Fibroblast of skin of left biceps (primary cell): ENCODE data around the gene SLC9A8.
A peak's percentile ranks its signal among the peaks of the same experiment; 100 is the strongest.
"Not testable (repeated sequence)": the region's sequence is repeated elsewhere in the genome, so short reads cannot be mapped to it uniquely, and the experiment has no call there.

Experiments
- DNase-seq, 2 experiments: peaks; one replicate each; pipeline ENCODE4 v3.0.0-alpha.2; 2013; ENCODE audit warnings: low read depth in 2 of 2

Gene SLC9A8

DNA sequence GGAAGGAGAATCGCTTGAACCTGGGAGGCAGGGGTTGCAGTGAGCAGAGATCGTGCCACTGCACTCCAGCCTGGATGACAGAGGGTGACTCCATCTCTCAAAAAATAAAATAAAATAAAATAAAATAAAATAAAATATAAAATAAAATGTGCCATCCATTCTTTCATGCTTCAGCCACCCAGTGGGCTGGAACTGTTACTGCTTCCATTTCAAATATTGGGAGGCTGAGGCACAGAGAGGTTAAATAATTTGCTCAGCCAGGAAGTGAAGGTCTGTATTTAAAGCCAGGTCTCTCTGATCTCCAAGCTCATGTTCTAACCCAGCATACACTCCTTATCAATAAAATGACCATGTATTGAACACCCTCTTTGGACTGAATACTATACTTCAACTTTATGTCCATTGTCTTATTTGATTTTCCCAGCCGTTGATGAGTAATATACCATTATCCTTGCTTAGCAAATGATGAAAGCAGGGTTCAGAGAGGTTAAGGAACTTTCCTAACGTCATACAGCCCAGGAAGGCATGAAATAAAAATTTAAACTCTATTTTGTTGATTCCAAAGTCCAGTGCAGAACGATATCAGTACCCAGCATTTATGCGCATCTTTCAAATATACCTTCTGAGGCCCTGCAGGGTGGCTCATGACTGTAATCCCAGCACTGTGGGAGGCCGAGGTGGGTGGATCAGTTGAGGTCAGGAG lies 25.8 kb upstream of the SLC9A8 start:
- no peak for DNase-seq

DNA sequence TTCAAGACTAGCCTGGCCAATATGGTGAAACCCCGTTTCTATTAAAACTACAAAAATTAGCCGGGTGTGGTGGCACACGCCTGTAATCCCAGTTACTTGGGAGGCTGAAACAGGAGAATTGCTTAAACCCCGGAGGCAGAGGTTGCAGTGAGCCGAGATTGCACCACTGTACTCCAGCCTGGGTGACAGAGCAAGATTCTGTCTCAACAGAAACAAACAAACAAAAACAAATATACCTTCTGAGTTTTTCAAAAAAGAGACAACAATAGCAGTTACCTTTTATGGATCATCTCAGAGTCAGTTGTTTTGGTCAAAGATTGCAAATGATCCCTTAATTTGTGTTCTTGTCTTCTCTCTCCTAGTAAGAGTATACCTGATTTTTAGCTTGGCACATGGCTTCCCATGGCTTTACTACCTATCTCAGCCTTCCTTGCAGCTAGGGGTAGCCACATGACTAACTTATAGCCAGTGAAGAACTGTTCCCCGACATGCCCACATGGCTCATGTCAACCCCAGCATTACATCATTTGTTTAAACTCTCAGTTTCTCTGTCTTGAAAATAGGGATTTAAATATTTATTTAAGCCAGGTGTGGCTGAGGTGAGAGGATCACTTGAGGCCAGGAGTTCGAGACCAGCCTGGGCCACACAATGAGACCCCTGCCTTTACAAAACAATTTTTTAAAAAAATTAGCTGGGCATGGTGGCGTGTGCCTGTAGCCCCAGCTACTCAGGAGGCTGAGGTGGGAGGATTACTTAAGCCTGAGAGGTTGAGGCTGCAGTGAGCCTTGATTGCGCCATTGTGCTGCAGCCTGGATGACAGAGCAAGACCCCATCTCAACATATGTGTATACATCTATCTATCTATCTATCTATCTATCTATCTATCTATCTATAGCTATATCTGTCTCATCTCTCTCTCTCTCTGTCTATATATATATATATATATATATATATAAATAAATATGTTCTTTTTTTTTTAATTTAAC lies 25.0 kb upstream of the SLC9A8 start:
- no peak for DNase-seq

DNA sequence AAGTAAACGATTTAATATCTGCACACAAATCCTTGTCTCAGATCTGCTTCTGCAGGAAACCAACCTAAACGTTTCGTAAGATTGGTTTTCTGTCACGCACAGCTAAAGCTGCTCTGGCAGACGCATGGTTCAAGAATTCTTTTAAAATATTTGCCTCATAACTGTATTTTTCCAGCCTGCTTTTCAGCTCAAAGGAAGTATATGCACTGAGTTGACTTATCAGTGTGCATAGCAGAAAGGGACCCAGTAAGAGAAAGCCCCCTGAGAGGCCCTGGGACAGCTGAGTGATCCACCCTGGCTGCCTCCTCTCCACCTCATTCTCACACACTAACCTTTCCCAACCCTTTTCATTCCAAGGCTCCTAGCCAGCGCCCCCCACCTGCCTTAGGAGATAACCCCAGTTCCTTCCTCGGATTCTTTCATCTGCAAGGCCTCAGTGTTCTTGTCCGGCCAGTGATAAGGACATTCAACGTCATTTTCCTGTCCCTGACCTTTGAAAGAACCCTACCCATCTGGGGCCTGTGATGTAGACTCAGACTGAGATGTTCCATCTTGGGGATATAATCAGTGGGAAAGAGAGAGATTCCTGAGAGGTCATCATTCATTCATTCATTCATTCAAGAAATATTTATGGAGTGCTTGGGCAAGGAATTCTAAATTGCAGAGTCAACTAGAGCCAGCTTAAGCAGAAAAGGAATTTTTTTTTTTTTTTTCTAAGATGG lies 22.4 kb upstream of the SLC9A8 start:
- peak; percentile 38 to 42 for DNase-seq

DNA sequence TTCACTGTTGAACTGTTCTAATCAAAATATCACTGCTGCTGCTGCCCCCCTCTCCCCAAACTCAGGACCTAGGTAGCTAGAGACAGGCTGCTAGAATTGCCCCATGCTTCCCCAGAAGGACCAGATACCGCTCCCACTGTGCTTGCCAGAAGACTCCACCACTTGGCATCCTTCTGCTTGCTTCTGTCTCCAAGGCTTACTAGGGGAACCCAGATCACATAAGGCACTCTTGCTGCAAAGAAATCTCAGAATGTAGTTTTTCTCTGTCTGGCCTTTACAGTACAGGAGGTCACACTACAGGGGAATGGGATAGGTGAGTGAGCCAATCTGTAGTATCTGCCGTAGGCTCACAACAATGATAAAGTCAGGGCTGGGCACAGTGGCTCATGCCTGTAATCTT lies 21.5 kb upstream of the SLC9A8 start:
- no peak for DNase-seq

DNA sequence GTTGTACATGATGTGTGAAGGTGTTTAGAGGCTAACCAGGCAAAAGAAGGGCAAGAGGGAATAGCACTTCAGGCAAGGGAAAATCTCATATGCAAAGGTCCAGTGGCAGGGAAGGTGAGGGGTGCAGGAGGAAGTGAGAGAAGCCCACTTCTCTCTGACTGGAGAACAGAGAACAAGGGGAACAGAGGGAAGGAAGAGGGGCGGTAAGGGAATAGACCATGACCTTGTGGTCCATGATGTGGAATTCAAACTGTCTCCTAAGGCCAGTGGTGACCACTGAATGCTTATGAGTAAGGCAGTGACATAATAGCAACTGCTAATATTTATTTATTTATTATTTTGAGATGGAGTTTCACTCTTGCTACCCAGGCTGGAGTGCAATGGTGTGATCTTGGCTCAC lies 20.6 kb upstream of the SLC9A8 start:
- no peak for DNase-seq

DNA sequence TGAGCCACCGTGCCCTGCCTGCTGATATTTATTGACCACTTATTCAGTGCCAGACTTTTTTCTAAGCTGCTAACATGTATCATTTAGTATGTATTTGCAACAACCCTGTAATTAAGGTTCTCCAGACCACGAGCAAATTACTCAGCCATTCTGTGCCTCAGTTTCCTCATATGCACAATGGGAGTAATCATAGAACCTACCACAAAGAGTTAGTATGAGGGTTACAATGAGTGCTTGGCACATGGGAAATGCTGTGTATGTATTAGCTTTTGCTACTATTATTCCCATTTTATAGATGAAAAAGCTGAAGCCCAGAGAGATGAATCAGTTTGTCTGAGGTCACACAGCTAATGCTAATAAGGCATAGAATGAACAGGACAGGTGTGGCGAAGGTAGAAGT lies 20.0 kb upstream of the SLC9A8 start:
- no peak for DNase-seq

DNA sequence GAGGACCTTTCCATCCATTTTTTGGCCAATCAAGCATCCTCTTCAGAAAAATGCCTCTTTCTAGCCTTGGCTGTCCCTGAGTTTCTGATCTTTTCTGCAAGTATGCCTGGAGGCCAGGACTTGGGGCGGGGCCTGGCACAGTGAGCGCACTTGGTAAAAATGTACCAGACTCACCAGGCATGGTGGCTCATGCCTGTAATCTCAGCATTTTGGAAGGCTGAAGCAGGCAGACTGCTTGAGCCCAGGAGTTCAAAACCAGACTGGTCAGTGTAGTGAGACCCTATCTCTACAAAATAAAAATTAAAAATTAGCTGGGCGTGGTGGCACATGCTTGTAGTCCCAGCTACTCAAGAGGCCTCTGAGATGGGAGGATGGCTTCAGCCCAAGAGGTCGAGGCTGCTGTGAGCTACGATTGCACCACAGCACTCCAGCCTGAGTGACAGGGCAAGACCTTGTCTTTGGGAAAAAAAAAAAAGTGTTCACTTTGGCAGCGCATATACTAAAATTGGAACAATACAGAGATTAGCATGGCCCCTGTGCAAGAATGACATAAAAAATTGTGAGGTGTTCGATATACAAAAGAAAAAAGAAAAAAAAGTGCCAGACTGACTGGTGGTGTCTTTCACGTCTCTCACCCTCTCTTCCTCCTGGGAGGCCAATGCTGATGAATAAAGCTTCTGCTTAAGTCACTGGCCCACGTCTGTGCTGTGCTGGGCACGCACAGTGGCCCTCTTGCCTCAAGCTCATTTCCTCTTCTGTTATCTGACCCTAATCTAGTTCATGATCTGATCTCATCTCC lies 18.1 kb upstream of the SLC9A8 start:
- DNase-seq: no peak

DNA sequence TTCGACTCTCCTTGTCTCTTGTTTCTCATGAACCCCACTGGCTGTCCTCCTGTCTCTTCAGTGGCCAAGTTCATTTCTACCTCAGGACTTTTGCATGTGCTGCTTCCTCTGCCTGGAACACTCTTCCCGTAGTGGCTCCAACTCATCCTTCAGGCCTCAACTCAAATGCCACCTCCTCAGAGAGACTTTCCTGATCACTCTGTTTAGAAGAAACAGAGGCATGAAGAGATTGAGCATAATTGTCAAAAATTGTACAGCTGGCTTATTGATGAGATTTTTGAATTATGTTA lies 17.5 kb upstream of the SLC9A8 start:
- DNase-seq: no peak

DNA sequence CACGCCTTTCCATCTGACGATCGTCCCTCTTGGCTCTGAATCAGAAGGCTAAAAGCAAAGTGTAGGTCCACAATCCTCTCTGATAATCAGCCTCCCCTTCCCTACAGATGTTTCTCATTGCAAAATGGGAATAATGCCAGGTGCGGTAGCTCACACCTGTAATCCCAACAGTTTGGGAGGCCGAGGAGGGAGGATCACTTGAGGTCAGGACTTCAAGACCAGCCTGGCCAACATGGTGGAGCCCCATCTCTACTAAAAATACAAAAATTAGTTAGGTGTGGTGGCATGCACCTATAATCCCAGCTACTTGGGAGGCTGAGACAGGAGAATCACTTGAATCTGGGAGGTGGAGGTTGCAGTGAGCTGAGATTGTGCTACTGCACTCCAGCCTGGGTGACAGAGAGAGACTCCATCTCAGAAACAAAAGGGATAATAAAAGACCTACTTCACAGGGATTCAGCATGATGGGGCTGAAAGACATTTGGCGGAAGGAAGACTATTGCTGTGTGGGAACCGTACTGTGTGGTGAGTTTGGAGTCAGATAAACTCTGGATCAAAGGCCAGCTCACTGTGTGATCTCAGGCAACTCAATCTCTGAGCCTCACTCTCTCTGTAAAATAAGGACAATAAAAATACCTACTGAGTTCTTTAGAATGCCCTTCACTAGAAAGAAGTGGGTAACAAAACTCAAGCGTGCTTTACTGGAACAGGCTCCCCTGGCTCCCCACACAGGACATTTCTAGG lies 15.9 kb upstream of the SLC9A8 start:
- no peak for DNase-seq

DNA sequence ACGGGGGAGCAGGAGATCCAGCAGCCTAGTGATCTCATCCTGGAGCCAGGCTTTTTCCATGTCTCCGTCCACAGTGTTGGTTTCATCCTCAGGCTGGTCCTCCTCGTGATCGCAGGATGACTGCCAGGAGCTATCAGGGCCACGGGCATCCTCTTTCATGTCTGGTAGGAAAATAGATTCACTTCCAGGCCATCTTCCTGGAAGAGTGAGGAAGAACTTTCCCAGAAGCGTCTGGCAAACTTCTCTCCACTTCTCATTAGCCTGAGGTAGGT lies 15.3 kb upstream of the SLC9A8 start:
- DNase-seq: no peak

DNA sequence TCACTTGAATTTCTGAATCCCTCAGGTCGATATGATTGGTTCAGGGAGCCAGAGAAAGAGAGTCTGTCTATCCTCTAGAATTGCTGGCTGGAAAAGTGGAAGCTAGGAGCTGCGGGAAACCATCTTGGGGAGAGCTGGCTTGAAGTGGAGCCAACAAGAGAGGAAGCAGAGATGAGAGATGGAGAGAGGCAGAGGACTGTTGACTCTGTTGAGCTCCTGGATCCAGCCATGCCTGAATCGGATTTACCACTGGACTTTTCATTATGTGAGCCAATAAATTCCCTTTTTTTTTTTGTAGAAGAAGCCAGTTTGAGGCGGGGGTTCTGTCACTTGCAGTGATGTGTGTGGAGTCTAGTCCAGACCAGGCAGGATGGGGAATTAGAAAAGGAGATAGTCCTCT lies 13.9 kb upstream of the SLC9A8 start:
- no peak for DNase-seq

DNA sequence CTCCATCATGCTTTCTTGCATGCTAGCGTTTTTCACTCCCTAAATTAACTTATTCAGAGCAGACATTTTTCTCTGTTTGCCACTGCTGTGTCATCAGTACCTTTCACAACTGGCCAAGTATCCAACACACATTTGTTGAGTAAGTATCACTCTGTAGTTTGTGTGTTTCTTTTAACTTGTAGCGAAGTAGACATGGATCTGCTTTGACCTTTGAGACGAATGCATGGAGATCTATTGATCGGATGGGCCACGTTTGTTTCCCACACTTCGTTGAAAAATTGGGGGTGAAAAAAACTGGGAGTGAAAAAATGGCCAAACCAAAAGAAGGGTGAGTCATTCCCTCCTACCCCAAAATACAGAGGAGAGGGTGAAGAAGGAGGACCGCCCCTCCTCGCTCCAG lies 12.9 kb upstream of the SLC9A8 start:
- no peak for DNase-seq

DNA sequence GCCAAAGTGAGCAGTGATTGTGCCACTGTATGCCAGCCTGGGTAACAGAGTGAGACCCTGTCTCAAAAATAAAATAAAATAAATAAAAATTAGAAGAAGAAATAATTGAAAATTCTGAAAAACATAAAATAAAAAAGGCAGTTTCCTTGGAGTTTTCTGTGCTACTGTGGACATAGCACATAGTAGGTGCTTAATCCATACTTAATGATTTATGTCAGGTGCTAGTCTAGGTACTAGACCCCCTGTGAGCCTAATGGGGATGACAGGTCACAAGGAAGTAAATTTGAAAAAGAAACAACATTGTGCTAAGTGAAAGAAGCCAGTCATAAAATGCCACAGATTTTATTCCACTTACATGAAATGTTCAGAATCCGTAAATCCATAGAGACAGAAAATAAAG lies 9.2 kb upstream of the SLC9A8 start:
- no peak for DNase-seq

DNA sequence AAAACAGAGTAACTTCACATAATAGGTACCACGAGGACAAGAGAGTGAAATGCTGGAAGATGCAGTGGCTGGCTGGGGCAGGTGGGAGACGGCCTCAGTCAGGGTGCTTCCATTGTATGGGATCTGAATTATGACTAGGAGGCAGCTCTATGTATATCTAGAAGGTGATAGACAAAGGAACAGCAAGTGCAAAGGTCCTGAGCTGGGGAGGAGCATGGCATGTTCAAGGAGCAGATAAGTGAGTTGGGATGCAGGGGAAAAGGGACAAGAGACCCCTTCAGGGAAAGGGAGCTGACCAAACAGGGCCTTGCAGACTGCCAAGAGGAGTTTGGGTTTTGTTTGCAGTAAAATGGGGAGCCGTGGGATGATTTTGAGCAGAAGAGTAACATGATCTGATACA lies 8.3 kb upstream of the SLC9A8 start:
- no peak for DNase-seq

DNA sequence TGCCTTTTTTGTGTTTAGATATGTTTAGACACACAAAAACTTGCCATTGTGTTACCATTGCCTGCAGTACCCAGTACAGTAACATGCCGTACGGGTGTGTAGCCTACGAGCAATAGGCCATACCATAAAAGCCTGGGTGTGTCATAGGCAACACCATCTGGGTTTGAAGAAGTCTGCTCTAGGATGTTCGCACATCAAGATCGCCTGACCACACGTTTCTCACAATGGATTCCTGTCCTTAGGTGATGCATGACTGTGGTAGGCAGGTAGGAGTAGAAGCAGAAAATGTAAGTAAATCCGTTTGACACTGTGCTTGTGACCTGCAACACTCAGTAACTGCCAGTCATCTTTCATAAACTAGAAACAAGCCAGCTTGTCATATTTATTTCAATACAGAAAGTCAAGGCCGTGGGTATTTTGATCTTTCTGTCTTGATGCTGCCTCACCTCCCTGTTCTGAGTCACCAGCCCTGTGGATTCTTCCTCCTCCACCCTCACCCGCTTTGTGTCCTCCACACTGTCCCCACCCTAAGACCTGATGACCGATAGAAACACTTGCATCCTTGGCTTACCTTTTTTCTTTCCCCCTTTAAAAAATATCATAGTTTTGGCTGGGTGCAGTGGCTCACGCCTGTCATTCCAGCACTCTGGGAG lies 7.3 kb upstream of the SLC9A8 start:
- not testable (repeated sequence) for DNase-seq

DNA sequence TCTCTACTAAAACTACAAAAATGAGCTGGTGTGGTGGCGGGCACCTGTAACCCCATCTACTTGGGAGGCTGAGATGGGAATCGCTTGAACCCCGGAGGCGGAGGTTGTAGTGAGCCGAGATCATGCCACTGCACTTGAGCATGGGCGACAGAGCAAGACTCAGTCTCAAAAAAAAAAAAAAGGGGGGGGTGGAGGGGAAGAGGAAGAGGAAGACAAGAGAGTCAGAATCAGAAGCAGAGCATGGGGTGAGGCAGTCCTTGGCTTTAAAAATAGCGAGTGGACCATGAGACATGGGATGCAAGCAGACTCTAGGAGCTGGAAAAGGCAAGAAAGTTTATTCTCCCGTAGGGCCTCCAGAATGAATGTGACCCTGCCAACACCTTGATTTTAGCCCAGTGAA lies 3.9 kb upstream of the SLC9A8 start:
- DNase-seq: no peak

DNA sequence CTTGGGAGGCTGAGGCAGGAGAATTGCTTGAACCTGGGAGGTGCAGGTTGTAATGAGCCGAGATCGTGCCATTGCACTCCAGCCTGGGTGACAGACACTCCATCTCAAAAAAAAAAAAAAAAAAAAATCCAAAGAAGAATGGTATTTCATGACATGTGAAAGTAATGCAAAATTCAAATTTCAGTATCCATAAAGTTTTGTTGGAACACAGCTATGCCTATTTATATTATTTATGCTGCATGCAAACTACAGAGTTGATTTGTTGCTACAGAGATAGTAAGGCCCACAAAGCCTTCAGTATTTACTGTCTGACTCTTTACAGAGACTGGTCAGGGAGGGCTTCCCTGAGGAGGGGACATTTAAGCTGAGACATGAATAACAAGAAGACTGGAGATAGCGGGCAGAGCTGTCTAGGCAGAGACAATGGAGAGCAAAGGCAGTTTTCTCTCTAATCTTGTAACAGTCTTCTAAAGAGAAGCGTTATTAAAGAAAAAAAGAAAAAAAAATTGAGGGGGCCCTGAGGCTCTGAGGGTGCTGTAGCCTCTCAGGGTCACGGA lies 2.7 kb upstream of the SLC9A8 start:
- no peak for DNase-seq

DNA sequence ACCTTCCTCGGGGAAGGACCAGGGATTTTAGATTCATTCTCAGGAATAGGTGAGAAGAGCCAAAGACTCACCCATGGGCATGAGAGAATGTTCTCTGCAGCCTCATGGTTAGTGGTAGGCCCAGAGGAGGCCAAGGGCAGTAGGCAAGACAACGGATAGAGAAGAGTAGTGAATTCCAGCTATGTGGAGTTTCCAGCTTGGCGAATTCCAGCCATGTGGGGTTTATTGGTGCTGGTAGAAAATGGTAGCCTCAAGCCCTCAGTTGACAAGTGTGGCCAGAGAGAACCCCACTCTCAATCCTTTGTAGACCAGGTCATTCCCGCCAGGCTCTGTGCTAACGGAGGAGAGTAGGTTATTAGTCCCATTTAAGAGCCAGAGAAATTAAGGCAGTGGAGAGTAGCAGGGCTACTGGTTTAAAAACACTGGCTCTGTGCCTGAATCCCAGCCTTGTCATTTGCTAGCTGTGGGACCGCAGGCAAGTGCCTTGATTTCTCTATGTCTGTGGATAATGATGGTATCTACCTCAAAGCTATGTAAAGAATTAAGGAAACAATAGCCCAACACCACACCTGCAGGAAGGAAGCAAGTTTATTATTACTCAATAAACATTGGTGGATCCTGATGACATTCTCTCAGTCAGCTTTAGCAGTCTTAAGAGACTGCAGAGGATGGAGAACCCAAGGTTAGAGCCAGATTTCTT lies 2.0 kb upstream of the SLC9A8 start:
- no peak for DNase-seq

DNA sequence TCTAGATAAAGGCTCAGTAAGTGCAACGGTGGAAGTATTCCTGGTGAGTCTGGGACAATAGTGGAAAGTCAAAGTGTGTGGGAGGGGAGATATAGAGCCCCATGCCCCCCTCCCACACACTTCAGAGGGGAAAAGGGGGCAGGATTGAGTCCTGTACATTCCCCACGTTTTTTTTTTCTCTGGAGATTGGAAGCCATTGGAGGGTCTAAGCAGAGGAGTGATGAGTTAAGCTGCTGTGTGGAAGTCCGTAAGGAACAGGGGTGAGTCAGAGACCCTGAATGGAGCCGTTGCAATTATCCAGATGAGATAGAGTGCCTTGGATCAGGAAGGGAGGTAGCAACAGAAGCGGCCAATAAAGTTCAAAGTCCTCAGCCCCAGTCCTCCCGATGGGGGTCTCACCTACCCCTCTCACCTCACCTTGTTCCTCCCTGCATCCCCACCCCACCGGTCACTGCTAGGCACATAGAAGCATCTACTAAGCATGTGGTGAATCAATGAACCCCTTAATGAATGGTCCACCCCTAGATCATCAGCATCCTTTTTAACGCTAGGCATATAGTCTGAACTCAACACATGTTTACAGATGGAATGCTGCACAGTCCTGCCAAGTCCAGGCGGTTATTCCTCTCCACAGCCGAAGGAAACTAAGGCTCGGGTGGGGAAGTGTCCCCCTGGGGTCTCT lies 662 bp upstream of the SLC9A8 start:
- no peak for DNase-seq
